Parathyroid adenoma (tissue), 2 donors: ENCODE data around the gene RAB4B.

Experiments
- H2AFZ ChIP-seq: fragments of 300-600 bp; sonication (generic); one replicate; pipeline ENCODE4 v1.7.0; 2017; ENCODE audit warnings: antibody characterized with exemption, mild to moderate bottlenecking
- H3K27ac ChIP-seq: fragments of 300-600 bp; sonication (generic); one replicate; pipeline ENCODE4 v1.7.0; 2017
- H3K27me3 ChIP-seq: fragments of 300-600 bp; sonication (generic); one replicate; pipeline ENCODE4 v1.7.0; 2017; ENCODE audit warnings: low read length; ENCODE audit not compliant: control insufficient read depth, insufficient read depth
- H3K36me3 ChIP-seq: fragments of 300-600 bp; sonication (generic); one replicate; pipeline ENCODE4 v1.7.0; 2017; ENCODE audit warnings: low read length; ENCODE audit not compliant: control insufficient read depth, insufficient read depth
- H3K4me1 ChIP-seq: fragments of 300-600 bp; sonication (generic); one replicate; pipeline ENCODE4 v1.7.0; 2017; ENCODE audit warnings: control low read depth
- H3K4me2 ChIP-seq: fragments of 300-600 bp; sonication (generic); one replicate; pipeline ENCODE4 v1.7.0; 2017; ENCODE audit warnings: low read length
- H3K4me3 ChIP-seq: fragments of 300-600 bp; sonication (generic); one replicate; pipeline ENCODE4 v1.7.0; 2017; ENCODE audit warnings: low read depth, low read length
- H3K79me2 ChIP-seq: fragments of 300-600 bp; sonication (generic); one replicate; pipeline ENCODE4 v1.7.0; 2017; ENCODE audit warnings: control low read depth
- H3K9ac ChIP-seq: fragments of 300-600 bp; sonication (generic); one replicate; pipeline ENCODE4 v1.7.0; 2017; ENCODE audit warnings: mild to moderate bottlenecking
- H3K9me3 ChIP-seq: fragments of 300-600 bp; sonication (generic); one replicate; pipeline ENCODE4 v1.7.0; 2017; ENCODE audit warnings: low read length; ENCODE audit not compliant: control insufficient read depth
- TF ChIP-seq, protein P1 (sequence below): fragments of 300-600 bp; sonication (generic); IDR thresholded peaks from one replicate; pipeline ENCODE4 v1.7.0; 2017; ENCODE audit warnings: antibody characterized with exemption, mild to moderate bottlenecking
- donor health status: primary hyperparathyroidism.

RAB4B gene

DNA sequence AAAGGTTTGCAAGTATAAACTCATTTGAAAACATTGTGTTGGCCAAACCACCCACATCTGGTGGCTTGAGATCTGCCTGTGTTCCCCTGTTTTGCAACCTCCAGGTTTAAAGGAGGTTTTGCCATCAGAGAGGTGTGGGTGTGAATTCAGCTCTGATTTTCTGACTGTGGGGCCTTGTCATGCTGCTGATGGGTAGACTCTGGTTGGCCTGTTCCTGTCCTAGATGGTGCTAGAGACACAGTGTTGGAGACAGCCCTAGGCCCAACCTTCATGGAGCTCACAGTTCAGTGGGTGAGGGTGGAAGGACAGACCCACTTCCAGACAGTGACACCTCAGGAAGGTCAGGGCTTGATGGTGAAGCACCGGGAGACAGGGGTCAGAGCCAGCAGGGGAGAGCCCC lies 7.5 kb downstream of the RAB4B start:
- Histone ChIP-seq H3K4me1 (no peaks in the 10 kb centered on the region), H3K9ac (no peak overlapping the region), H3K79me2 (no peaks in the 10 kb centered on the region), H3K4me3 (no peak overlapping the region), H3K4me2 (no peak overlapping the region), H2AFZ (no peak overlapping the region), H3K9me3 (no peaks in the 10 kb centered on the region), H3K36me3 (no peaks in the 10 kb centered on the region), H3K27me3 (no peaks in the 10 kb centered on the region), H3K27ac (no peak overlapping the region)
- TF ChIP-seq, protein P1, sequence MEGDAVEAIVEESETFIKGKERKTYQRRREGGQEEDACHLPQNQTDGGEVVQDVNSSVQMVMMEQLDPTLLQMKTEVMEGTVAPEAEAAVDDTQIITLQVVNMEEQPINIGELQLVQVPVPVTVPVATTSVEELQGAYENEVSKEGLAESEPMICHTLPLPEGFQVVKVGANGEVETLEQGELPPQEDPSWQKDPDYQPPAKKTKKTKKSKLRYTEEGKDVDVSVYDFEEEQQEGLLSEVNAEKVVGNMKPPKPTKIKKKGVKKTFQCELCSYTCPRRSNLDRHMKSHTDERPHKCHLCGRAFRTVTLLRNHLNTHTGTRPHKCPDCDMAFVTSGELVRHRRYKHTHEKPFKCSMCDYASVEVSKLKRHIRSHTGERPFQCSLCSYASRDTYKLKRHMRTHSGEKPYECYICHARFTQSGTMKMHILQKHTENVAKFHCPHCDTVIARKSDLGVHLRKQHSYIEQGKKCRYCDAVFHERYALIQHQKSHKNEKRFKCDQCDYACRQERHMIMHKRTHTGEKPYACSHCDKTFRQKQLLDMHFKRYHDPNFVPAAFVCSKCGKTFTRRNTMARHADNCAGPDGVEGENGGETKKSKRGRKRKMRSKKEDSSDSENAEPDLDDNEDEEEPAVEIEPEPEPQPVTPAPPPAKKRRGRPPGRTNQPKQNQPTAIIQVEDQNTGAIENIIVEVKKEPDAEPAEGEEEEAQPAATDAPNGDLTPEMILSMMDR, result no peak

DNA sequence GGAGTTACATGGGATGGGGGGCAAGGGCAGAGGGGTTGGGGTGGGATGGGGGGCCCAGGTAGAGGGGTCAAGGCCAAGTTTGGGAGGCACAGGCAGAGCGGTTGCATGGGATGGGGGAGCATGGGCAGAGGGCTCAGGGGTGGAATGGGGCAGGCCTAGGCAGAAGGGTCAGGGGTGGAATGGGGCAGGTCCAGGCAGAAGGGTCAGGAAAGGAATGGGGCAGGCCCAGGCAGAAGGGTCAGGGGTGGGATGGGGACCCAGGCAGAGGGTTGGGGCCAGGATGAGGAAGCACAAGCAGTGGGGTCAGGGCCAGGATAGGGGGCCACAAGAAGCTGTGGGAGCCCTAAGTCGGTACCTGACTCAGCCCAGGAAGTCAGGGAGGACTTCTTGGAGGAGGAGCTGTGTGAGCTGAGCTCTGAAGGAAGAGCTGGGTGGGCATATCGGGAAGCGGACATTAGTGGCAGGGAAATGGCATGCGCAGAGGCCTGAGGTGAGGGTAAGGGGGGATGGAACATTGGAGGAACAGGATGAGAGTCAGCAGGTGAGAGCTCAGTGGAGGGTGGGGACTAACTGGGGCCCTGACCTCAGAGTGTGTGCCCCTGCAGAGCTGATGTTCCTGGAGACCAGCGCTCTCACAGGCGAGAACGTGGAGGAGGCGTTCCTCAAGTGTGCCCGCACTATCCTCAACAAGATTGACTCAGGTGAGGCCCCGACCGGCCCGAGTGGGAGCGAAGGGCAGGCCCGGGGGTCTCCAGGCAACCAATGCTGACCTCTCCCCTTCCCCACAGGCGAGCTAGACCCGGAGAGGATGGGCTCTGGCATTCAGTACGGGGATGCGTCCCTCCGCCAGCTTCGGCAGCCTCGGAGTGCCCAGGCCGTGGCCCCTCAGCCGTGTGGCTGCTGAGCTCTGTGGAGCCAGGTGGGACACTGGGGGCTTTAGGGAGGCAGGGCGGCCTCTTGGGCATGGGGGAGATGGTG lies 8.3 kb downstream of the RAB4B start:
- Histone ChIP-seq H3K4me3 (no peak overlapping the region), H3K4me2 (no peak overlapping the region), H3K79me2 (no peaks in the 10 kb centered on the region), H3K27me3 (no peaks in the 10 kb centered on the region), H3K27ac (no peak overlapping the region), H3K9ac (no peak overlapping the region), H3K9me3 (no peaks in the 10 kb centered on the region), H3K4me1 (no peaks in the 10 kb centered on the region), H2AFZ (no peak overlapping the region), H3K36me3 (no peaks in the 10 kb centered on the region)
- TF ChIP-seq, protein P1, result no peak

DNA sequence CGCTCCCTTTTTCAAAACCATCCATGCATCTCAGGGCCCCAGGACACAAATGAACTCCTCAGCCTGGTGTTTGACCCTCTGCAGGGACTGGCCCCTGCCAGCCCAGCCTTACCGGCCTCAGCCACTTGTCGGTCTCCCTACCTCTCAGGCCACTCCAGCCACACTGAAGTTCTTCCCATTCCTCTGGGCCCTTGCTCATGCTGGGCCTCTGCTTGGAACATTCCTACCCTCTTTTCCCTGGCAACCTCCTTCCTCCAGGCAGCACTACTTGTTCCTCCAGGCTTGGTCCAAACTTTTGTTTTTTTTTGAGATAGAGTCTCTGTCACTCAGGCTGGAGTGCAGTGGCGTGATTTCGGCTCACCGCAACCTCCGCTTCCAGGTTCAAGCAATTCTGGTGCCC lies 13.3 kb downstream of the RAB4B start:
- no peaks in the 10 kb centered on the region for H3K36me3 ChIP-seq
- H3K79me2 ChIP-seq, result no peaks in the 10 kb centered on the region
- H3K27ac ChIP-seq, result no peak overlapping the region
- no peak overlapping the region for H3K4me2 ChIP-seq
- TF ChIP-seq, protein P1, result no peak
- H3K9ac ChIP-seq, result no peak overlapping the region
- no peaks in the 10 kb centered on the region for H3K27me3 ChIP-seq
- H3K4me3 ChIP-seq, result no peak overlapping the region
- no peaks in the 10 kb centered on the region for H3K9me3 ChIP-seq
- H2AFZ ChIP-seq, result no peak overlapping the region
- H3K4me1 ChIP-seq, result no peaks in the 10 kb centered on the region

DNA sequence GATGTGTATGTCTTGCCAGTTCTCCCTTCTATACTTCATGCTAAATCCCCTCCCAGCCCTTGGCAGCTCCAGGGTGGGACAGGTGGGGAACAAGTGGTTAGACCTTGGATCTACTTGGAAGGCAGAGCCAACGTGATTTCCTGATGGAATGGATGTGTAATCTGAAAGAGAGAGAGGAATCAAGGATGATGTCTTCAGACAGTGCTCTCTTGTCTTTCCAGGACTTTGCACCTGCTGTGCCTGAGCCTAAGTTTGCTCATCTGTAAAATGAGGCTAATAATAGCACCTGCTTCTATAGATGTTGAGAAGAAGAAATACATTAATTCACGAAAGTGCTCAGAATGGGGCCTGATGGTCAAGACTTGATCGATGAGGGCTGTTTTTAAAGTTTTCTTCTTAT lies 13.9 kb downstream of the RAB4B start:
- Histone ChIP-seq H3K9me3 (no peaks in the 10 kb centered on the region), H3K27me3 (no peaks in the 10 kb centered on the region), H2AFZ (no peak overlapping the region), H3K4me3 (no peak overlapping the region), H3K9ac (no peak overlapping the region), H3K4me2 (no peak overlapping the region), H3K4me1 (no peaks in the 10 kb centered on the region), H3K36me3 (no peaks in the 10 kb centered on the region), H3K27ac (no peak overlapping the region), H3K79me2 (no peaks in the 10 kb centered on the region)
- TF ChIP-seq, protein P1, result no peak
